ENCODE data around the gene TMOD2. TPM values are rescaled to one million over a fixed set of nuclear protein-coding genes. Genes with fewer than 3 reads are reported as not detected.

TMOD2 gene
- total RNA-seq, 1 experiment from 2014 or later: 3.6 TPM

DNA sequence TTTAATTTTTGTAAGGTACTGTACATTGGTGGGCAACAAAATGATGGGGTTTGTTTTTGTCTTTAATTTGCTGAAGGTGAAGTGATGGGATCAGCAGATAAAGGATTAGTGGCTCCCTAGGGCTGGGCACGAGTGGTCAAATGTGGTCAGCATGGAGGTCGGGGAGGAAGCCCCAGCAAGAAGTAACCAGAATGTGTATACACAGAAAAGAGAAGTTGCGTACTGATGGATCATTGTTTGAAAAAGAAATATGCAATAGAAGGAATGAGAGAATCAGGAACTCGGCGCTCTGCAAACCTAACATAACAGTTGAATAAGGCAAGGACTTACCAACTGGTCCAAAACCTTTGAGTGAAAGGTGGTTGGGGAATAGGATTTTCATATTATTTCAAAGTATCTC, 1.5 kb downstream of the TMOD2 start (continued):
- TF ChIP-seq, protein P1, sequence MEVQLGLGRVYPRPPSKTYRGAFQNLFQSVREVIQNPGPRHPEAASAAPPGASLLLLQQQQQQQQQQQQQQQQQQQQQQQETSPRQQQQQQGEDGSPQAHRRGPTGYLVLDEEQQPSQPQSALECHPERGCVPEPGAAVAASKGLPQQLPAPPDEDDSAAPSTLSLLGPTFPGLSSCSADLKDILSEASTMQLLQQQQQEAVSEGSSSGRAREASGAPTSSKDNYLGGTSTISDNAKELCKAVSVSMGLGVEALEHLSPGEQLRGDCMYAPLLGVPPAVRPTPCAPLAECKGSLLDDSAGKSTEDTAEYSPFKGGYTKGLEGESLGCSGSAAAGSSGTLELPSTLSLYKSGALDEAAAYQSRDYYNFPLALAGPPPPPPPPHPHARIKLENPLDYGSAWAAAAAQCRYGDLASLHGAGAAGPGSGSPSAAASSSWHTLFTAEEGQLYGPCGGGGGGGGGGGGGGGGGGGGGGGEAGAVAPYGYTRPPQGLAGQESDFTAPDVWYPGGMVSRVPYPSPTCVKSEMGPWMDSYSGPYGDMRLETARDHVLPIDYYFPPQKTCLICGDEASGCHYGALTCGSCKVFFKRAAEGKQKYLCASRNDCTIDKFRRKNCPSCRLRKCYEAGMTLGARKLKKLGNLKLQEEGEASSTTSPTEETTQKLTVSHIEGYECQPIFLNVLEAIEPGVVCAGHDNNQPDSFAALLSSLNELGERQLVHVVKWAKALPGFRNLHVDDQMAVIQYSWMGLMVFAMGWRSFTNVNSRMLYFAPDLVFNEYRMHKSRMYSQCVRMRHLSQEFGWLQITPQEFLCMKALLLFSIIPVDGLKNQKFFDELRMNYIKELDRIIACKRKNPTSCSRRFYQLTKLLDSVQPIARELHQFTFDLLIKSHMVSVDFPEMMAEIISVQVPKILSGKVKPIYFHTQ (CRISPR knock-in tag; IDR thresholded peaks at IDR 0.05): no peak

DNA sequence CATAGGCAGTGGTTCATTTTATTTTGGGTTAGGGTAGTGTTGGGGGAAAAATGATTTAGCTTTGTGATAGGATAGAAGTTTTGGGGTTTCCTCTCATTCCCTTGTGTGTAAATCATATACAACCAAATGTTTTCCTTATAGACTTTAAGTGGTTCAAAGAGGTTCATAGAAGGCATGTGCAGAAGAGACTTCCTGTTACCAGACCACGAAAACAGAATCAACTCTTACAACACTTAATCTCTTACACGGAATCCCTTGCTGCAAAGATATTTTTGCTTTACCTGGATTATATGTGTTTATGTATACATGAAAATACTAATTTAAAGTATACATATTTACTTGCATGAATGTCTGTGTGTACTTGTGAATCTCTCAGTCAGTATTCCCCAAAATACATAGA, 2.9 kb downstream of the TMOD2 start:
- ChIA-PET POLR2A (no interaction called here), CTCF (no interaction called here)
- ATAC-seq (no peak), DNase-seq (ENCODE audit: low spot score) (no peak)
- TF ChIP-seq ZNF416 (CRISPR knock-in tag; IDR thresholded peaks at IDR 0.05) (no peak), IRF2 (CRISPR knock-in tag; IDR thresholded peaks at IDR 0.05; ENCODE audit: borderline replicate concordance, low read depth) (no peak), ZNF423 (CRISPR knock-in tag; IDR thresholded peaks at IDR 0.05) (no peak), CREM (CRISPR knock-in tag; IDR thresholded peaks at IDR 0.05) (no peak), ESRRA (CRISPR knock-in tag; IDR thresholded peaks at IDR 0.05; ENCODE audit: borderline replicate concordance) (no peak)
- TF ChIP-seq, protein P2, sequence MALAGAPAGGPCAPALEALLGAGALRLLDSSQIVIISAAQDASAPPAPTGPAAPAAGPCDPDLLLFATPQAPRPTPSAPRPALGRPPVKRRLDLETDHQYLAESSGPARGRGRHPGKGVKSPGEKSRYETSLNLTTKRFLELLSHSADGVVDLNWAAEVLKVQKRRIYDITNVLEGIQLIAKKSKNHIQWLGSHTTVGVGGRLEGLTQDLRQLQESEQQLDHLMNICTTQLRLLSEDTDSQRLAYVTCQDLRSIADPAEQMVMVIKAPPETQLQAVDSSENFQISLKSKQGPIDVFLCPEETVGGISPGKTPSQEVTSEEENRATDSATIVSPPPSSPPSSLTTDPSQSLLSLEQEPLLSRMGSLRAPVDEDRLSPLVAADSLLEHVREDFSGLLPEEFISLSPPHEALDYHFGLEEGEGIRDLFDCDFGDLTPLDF (CRISPR knock-in tag; IDR thresholded peaks at IDR 0.05): no peak
- TF ChIP-seq, protein P3, sequence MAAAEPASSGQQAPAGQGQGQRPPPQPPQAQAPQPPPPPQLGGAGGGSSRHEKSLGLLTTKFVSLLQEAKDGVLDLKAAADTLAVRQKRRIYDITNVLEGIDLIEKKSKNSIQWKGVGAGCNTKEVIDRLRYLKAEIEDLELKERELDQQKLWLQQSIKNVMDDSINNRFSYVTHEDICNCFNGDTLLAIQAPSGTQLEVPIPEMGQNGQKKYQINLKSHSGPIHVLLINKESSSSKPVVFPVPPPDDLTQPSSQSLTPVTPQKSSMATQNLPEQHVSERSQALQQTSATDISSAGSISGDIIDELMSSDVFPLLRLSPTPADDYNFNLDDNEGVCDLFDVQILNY (CRISPR knock-in tag; IDR thresholded peaks at IDR 0.05): no peak
- TF ChIP-seq, protein P4, sequence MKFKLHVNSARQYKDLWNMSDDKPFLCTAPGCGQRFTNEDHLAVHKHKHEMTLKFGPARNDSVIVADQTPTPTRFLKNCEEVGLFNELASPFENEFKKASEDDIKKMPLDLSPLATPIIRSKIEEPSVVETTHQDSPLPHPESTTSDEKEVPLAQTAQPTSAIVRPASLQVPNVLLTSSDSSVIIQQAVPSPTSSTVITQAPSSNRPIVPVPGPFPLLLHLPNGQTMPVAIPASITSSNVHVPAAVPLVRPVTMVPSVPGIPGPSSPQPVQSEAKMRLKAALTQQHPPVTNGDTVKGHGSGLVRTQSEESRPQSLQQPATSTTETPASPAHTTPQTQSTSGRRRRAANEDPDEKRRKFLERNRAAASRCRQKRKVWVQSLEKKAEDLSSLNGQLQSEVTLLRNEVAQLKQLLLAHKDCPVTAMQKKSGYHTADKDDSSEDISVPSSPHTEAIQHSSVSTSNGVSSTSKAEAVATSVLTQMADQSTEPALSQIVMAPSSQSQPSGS (CRISPR knock-in tag; IDR thresholded peaks at IDR 0.05; ENCODE audit: borderline replicate concordance, low read depth): no peak
- TF ChIP-seq, protein P5, sequence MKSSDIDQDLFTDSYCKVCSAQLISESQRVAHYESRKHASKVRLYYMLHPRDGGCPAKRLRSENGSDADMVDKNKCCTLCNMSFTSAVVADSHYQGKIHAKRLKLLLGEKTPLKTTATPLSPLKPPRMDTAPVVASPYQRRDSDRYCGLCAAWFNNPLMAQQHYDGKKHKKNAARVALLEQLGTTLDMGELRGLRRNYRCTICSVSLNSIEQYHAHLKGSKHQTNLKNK (CRISPR knock-in tag; IDR thresholded peaks at IDR 0.05): no peak
- TF ChIP-seq, protein P6, sequence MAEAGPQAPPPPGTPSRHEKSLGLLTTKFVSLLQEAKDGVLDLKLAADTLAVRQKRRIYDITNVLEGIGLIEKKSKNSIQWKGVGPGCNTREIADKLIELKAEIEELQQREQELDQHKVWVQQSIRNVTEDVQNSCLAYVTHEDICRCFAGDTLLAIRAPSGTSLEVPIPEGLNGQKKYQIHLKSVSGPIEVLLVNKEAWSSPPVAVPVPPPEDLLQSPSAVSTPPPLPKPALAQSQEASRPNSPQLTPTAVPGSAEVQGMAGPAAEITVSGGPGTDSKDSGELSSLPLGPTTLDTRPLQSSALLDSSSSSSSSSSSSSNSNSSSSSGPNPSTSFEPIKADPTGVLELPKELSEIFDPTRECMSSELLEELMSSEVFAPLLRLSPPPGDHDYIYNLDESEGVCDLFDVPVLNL (CRISPR knock-in tag; IDR thresholded peaks at IDR 0.05; ENCODE audit: borderline replicate concordance, low read depth): no peak
- Mint-ChIP-seq H3K36me3 (no peaks in the 10 kb centered on the region), H3K27ac (no peak overlapping the region), H3K9me3 (no peaks in the 10 kb centered on the region), H3K4me3 (no peak overlapping the region), H3K27me3 (ENCODE audit: low read depth) (peaks cover 58% of the 10 kb centered on the region), H3K4me1 (peaks cover 5% of the 10 kb centered on the region)

DNA sequence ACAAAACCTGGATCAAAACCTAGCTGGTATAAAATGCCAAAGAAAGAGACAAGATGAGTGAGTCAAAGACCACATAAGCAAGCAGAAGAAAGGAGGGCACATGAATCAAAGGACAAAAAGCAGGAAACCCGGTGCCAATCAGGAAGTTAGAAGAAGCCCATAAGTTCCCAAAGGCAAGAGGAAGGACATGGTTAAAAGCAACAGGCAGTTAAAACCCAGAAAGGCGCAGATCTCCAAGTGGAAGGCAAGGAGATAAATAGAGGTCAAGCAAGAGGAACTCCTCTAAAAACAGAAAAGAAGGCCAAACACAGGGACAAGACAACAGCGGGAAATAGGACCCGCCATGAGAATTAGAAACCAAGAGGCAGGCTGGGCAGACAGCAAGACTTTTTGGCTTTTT, 4.4 kb downstream of the TMOD2 start:
- CTCF ChIA-PET: interaction anchor here (0.9 to 4.0 kb wide), 2 partner anchors 21 to 180 kb away, joined by 3 to 27 read pairs; no protein-coding TSS in a partner anchor
- H3K4me3 Mint-ChIP-seq: no peak overlapping the region
- H3K27me3 Mint-ChIP-seq (ENCODE audit: low read depth): peaks cover 43% of the 10 kb centered on the region
- H3K9me3 Mint-ChIP-seq: peaks cover 7% of the 10 kb centered on the region; the same call in 1 of the 2 replicates
- POLR2A ChIA-PET: no interaction called here
- TF ChIP-seq, protein P7, sequence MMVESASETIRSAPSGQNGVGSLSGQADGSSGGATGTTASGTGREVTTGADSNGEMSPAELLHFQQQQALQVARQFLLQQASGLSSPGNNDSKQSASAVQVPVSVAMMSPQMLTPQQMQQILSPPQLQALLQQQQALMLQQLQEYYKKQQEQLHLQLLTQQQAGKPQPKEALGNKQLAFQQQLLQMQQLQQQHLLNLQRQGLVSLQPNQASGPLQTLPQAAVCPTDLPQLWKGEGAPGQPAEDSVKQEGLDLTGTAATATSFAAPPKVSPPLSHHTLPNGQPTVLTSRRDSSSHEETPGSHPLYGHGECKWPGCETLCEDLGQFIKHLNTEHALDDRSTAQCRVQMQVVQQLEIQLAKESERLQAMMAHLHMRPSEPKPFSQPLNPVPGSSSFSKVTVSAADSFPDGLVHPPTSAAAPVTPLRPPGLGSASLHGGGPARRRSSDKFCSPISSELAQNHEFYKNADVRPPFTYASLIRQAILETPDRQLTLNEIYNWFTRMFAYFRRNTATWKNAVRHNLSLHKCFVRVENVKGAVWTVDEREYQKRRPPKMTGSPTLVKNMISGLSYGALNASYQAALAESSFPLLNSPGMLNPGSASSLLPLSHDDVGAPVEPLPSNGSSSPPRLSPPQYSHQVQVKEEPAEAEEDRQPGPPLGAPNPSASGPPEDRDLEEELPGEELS (CRISPR knock-in tag; IDR thresholded peaks at IDR 0.05): no peak
- H3K36me3 Mint-ChIP-seq: no peaks in the 10 kb centered on the region
- ATAC-seq: no peak
- H3K4me1 Mint-ChIP-seq: peaks cover 7% of the 10 kb centered on the region
- DNase-seq (ENCODE audit: low spot score): no peak
- no peak overlapping the region for H3K27ac Mint-ChIP-seq
